HG02884 (cell line): ENCODE results near the gene ACLY.
"Not testable (repeated sequence)": the region's sequence is repeated elsewhere in the genome, so short reads cannot be mapped to it uniquely, and the experiment has no call there.

Experiments used
- ATAC-seq: cut with Tn5 transposase; IDR thresholded peaks from one replicate; pipeline ENCODE4 v1.9.1; 2021; ENCODE audit warnings: mild to moderate bottlenecking, moderate library complexity; ENCODE audit not compliant: unreplicated experiment

The ACLY gene

GRCh38 chr17:41941168-41941567 lies 22.4 kb upstream of the ACLY start:
- no peak for ATAC-seq

- ATAC-seq = no peak
Measured at GRCh38 chr17:41939693-41940090, 20.9 kb upstream of the ACLY start.

DNA sequence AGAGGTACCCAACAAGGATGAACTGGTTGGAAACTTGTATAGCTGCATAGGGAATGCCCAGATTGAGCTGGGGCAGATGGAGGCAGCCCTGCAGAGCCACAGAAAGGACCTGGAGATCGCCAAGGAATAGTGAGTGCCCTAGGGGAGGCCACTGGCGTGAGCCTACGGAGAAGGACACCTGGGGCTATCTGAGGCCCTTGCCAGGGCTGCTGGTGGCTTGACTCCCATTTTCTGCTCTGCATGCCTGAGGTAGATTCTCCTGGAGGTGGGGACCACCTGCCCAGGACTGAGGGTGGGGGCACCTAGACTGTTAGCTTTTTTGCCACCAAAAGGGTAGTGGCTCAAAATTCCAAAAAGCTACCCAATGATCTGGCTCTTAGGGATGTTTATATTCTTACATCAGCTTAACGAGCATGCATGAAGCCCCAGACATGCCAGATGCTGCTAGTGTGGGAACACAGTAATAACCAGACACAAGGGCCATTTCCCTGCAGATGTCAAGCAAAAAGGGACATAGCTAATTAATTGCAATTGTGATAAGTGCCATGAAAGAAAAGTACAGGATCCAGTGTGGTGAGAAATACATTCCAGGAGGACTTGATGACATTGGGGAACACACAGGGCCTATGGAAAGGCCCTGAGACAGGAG lies 20.4 kb upstream of the ACLY start:
- no peak for ATAC-seq

- no peak for ATAC-seq
Measured at GRCh38 chr17:41937970-41938954, 19.5 kb upstream of the ACLY start.

GRCh38 chr17:41935641-41936040 lies 16.9 kb upstream of the ACLY start:
- no peak for ATAC-seq

- no peak for ATAC-seq
Measured at GRCh38 chr17:41932816-41933389, 14.2 kb upstream of the ACLY start.

- not testable (repeated sequence) for ATAC-seq
Measured at GRCh38 chr17:41931715-41932114, 13.0 kb upstream of the ACLY start.

- ATAC-seq = not testable (repeated sequence)
Measured at GRCh38 chr17:41930833-41931156, 12.0 kb upstream of the ACLY start.

DNA sequence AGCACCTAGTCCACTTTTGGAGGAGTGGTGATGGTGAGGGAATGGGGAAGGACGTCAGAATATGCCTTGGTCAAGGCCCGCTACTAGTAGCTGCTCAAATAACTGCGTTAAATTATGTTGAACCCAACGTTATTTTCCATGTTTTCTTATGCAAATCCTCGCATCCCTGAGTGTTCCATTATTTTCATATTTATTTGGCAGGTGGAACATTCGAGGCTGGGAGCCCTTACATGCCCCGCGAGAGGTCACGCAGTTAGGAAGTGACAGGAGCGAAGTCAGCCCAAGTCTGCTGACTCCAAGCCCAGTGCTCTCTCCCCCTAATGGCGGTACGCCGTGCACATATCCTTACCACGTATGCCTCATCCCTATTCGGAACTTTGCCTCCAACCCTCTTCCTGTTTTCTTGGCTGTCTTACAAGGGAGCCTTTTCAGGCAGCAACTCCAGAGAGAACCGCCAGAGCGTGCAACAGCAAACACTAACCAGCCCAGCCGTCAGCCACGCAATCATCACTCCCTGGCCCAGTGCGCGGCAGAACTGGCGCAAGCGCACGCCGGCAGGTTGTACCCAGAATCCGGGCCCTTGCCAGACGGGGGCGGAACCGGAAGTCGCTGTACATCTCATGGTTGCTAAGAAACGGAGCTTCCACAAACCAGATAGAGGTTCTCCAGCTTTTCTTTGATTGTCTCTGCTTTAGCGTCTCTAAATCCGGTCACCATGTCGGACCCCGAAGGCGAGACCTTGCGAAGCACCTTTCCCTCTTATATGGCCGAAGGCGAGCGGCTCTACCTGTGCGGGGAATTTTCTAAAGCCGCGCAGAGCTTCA lies 11.5 kb upstream of the ACLY start, which contains the start of gene ODAD4:
Gene ODAD4, plus strand, starts transcription at position 609 of the 824 bp plus-strand sequence. Its CDS starts 107 bp downstream, at position 716.
- ATAC-seq = peak; percentile 97

- no peak for ATAC-seq
Measured at GRCh38 chr17:41928693-41929251, 10.0 kb upstream of the ACLY start.

GRCh38 chr17:41925991-41926590 lies 7.3 kb upstream of the ACLY start:
- ATAC-seq = no peak

- no peak for ATAC-seq
Measured at GRCh38 chr17:41920580-41920955, 1.8 kb upstream of the ACLY start.

DNA sequence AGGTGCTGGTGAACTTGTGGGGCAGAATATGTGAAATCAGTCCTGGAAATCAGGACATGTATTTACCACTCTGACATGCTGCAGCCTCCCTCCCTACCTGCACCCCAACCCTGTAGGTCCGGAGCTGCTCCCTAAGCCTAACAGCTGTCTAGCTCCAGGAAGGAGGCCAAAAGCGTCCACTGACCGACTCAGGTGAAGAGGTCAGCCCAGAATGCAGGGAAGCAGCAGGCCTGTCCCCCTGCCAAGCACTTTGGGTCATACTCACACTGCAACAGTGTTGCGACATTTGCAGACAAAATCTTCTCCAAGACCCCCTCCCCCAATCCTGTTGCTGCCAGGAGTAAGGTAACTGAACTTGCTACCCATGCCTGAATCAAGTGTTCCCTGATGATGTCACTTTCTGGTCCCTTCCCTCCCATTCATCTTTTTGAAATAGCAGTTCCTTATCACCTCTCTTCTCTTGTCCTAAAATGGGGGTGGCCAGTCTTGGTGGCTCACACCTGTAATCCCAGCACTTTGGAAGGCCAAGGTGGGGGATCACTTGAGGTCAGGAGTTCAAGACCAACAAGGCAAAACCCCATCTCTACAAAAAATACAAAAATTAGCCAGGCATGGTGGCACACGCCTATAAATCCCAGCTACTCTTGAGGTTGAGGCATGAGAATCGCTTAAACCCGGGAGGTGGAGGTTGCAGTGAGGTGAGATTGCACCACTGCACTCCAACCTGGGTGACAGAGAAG lies 1.3 kb upstream of the ACLY start:
- no peak for ATAC-seq

- ATAC-seq = peak; percentile 4
Measured at GRCh38 chr17:41919165-41919817, 540 bp upstream of the ACLY start.

GRCh38 chr17:41917679-41918313 lies 955 bp downstream of the ACLY start:
- ATAC-seq = no peak

- ATAC-seq = no peak
Measured at GRCh38 chr17:41917192-41917591, 1.6 kb downstream of the ACLY start.

GRCh38 chr17:41915566-41915965 lies 3.2 kb downstream of the ACLY start:
- ATAC-seq = no peak

GRCh38 chr17:41915020-41915419 lies 3.7 kb downstream of the ACLY start:
- no peak for ATAC-seq
